Progenitor cell of endocrine pancreas (in vitro differentiated cells): ENCODE results near the gene DENND1A. TPM values are rescaled to one million over a fixed set of nuclear protein-coding genes. Genes with fewer than 3 reads are reported as not detected.
A peak's percentile ranks its signal among the peaks of the same experiment; 100 is the strongest.
"Not testable (repeated sequence)": the region's sequence is repeated elsewhere in the genome, so short reads cannot be mapped to it uniquely, and the experiment has no call there.

ENCODE experiments used
- DNase-seq: peaks from one replicate; pipeline ENCODE4 v3.0.0; 2021; ENCODE audit warnings: low spot score; ENCODE audit not compliant: unreplicated experiment
- H3K27ac Mint-ChIP-seq: 2 replicates; pipeline ENCODE4 v1.8.0; 2021; ENCODE audit warnings: mild to moderate bottlenecking, moderate library complexity, mixed read lengths
- H3K27me3 Mint-ChIP-seq: 2 replicates; pipeline ENCODE4 v1.8.0; 2021; ENCODE audit warnings: mixed read lengths
- H3K36me3 Mint-ChIP-seq: 2 replicates; pipeline ENCODE4 v1.8.0; 2022; ENCODE audit warnings: mixed read lengths; ENCODE audit not compliant: insufficient read depth
- H3K4me1 Mint-ChIP-seq: 2 replicates; pipeline ENCODE4 v1.8.0; 2021; ENCODE audit warnings: low read depth, mixed read lengths
- H3K4me3 Mint-ChIP-seq: 2 replicates; pipeline ENCODE4 v1.8.0; 2021; ENCODE audit warnings: low read depth, mild to moderate bottlenecking, moderate library complexity, mixed read lengths
- H3K9me3 Mint-ChIP-seq: 2 replicates; pipeline ENCODE4 v1.8.0; 2021; ENCODE audit warnings: low read depth, mixed read lengths
- microRNA-seq: library from miRNA; unstranded; fragments of <30 nt; microRNA quantifications from one replicate; pipeline ENCODE4 v1.1.0, GENCODE V29; 2020; ENCODE audit warnings: borderline number of aligned reads; ENCODE audit not compliant: unreplicated experiment
- total RNA-seq: library from RNA; stranded (reverse); gene quantifications from 2 replicates; pipeline ENCODE4 v1.2.1, GENCODE V29; 2021
- TF ChIP-seq, protein P1 (sequence below): fragments of 200-600 bp; sonication (generic); IDR thresholded peaks from one replicate; pipeline ENCODE4 v1.5.0; 2021; ENCODE audit warnings: antibody characterized with exemption, mild to moderate bottlenecking; ENCODE audit not compliant: unreplicated experiment

DENND1A gene
- total RNA-seq, 1 donor from 2014 or later = 20.1 TPM

DNA sequence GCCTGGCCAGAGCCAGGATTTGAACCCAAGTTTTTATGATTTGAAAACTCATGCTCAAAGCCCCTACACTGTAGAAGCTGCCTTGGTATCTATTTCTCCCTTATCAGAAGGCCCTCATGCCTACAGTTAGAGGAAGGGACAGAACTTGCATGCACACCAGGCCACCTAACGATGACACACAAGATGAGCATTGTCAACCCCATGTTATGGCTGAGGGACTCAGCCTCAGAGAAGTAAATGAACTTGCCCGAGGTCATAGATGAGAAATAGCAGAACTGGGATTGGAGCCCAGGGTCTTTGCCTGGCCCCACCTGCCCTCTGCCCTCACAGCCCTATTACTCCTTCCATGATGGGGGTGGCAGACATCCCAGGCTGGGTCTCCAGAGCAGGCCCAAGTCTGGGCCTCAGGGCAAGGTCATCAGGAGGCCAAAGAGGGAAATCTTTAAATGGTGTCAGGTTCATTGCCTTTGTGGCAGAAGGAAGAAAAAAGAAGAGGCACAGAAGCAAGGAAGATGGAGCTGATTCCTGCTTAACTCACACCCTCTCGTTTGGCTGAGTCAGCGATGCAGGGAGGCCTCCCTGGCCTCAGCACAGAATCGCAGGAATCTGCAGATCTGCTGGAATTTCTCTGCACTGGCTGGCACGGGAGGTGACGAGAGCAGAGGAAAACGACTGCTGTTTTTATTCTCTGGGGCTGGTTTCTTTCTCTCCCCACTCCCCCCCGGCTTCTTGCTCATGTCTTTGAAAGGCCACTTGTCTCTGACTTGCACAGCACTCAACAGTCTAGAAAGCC is 594.5 kb downstream of the DENND1A start:
- H3K36me3 Mint-ChIP-seq = no peaks in the 10 kb centered on the region
- H3K4me1 Mint-ChIP-seq = peaks cover 33% of the 10 kb centered on the region
- H3K27me3 Mint-ChIP-seq = peaks cover 11% of the 10 kb centered on the region
- peak overlapping the region; percentile 34 for H3K27ac Mint-ChIP-seq
- DNase-seq = no peak
- H3K4me3 Mint-ChIP-seq = no peak overlapping the region
- no peaks in the 10 kb centered on the region for H3K9me3 Mint-ChIP-seq
- TF ChIP-seq, protein P1, sequence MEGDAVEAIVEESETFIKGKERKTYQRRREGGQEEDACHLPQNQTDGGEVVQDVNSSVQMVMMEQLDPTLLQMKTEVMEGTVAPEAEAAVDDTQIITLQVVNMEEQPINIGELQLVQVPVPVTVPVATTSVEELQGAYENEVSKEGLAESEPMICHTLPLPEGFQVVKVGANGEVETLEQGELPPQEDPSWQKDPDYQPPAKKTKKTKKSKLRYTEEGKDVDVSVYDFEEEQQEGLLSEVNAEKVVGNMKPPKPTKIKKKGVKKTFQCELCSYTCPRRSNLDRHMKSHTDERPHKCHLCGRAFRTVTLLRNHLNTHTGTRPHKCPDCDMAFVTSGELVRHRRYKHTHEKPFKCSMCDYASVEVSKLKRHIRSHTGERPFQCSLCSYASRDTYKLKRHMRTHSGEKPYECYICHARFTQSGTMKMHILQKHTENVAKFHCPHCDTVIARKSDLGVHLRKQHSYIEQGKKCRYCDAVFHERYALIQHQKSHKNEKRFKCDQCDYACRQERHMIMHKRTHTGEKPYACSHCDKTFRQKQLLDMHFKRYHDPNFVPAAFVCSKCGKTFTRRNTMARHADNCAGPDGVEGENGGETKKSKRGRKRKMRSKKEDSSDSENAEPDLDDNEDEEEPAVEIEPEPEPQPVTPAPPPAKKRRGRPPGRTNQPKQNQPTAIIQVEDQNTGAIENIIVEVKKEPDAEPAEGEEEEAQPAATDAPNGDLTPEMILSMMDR = no peak

DNA sequence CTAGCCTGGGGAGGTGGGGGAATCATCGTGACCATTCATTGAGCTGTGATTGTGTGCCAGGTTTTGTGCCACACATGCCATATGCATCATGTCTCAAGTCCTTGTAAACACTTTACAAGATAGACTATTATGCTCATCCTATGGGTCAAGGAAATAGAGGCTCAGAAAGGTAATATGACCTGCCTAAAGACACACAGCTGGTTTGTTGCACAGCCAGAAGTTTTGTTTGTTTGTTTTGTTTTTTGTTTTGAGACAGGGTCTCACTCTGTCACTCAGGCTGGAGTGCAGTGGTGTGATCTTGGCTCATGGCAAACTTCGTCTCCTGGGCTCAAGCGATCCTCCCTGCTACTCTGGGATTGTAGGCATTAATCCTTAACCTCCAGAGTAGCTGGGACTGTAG is 595.3 kb downstream of the DENND1A start:
- H3K4me1 Mint-ChIP-seq = peaks cover 39% of the 10 kb centered on the region
- H3K36me3 Mint-ChIP-seq = no peaks in the 10 kb centered on the region
- no peak overlapping the region for H3K27ac Mint-ChIP-seq
- TF ChIP-seq, protein P1 = no peak
- H3K4me3 Mint-ChIP-seq = no peak overlapping the region
- no peak for DNase-seq
- peaks cover 5% of the 10 kb centered on the region for H3K27me3 Mint-ChIP-seq
- H3K9me3 Mint-ChIP-seq = no peaks in the 10 kb centered on the region

DNA sequence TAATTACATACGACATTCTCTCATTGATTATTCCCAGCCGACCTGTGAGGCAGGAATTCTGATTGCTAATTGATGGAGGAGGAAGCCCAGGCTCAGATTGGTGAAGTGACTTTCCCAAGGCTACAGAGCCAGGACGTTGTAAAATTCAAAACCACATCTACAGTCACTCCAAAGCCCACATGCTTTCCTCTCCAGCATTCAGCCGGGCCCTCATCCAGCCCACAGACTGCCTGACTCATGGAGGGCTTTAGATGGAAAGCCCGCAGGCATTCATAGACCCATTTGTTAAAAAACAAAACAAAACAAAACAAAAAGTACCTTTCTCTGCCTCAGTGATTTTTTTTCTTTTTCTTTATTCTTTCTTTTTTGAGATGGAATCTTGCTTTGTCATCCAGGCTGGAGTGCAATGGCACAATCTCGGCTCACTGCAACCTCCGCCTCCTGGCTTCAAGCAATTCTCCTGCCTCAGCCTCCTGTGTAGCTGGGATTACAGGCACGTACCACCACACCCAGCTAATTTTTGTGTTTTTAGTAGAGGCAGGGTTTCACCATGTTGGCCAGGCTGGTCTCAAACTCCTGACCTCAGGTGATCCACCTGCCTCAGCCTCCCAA is 596.8 kb downstream of the DENND1A start:
- H3K4me3 Mint-ChIP-seq, H3K36me3 Mint-ChIP-seq, H3K27me3 Mint-ChIP-seq, DNase-seq, H3K9me3 Mint-ChIP-seq: not testable (repeated sequence)
- peaks cover 39% of the 10 kb centered on the region for H3K4me1 Mint-ChIP-seq
- peak overlapping the region; percentile 60 for H3K27ac Mint-ChIP-seq

DNA sequence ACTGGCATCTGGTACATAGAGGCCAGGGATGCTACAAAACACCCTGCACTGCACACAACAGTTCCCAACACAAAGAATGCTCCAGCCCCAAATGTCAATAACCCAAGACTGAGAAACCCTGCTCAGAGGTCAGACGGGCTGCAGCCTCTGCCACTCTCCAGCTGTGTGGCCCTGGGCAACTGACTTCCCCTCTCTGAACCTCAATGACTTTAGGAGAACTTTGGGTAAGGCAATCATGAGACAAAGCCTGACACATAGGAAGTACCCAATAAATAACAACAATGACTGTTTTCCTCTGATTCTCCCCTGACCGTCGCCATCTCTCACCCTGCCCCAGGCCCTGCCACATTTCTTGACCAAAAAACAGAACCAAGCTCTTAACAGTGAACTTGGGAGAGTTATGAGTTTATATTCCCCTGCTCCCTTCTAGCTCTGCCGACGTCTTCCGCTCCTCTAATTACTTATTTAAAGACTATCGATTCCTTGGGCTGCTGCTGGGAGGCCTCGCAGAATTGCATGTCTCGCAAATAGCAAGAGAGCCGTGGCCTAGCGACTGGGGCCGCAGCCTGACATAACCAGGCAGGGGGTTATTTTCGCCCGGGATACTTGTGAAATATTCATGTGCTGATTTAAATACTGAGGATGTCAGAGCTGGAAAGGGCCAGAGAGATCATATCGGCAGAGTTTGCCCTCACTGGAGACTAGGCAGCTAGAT is 598.4 kb downstream of the DENND1A start:
- no peaks in the 10 kb centered on the region for H3K36me3 Mint-ChIP-seq
- H3K4me3 Mint-ChIP-seq = no peak overlapping the region
- H3K27ac Mint-ChIP-seq = peak overlapping the region; percentile 26
- TF ChIP-seq, protein P1 = no peak
- peaks cover 48% of the 10 kb centered on the region for H3K4me1 Mint-ChIP-seq
- no peak for DNase-seq
- H3K9me3 Mint-ChIP-seq = no peaks in the 10 kb centered on the region
- peaks cover 4% of the 10 kb centered on the region for H3K27me3 Mint-ChIP-seq

Small RNA genes within 50 kb of the gene (microRNA-seq; reads per million reads assigned to microRNA genes)
- gene MIR601 (not detected), gene MIR7150 (not detected)

Other genes starting within 250 kb of the DENND1A start
- gene LHX2, start 81.6 kb upstream of the DENND1A start, total RNA-seq = 0.24 TPM in 1 of 2 replicates, not detected in the other